Gastroesophageal sphincter (tissue), 3 donors: ENCODE results near the gene PREX1.

Experiments used
- CTCF ChIP-seq, 4 experiments: fragments of 200-600 bp in 2 of 4; fragments of 450-650 bp in 2 of 4; sonication (generic) in 1 of 4; IDR thresholded peaks; one replicate each; pipeline ENCODE4 v1.5.1; 2017 to 2019; ENCODE audit warnings: antibody characterized with exemption in 4 of 4, mild to moderate bottlenecking in 2 of 4, moderate library complexity in 2 of 4
- EP300 ChIP-seq: sonication (generic); formaldehyde crosslinking; IDR thresholded peaks from one replicate; pipeline ENCODE4 v1.6.1; 2017; ENCODE audit warnings: antibody characterized with exemption, mild to moderate bottlenecking

DNA sequence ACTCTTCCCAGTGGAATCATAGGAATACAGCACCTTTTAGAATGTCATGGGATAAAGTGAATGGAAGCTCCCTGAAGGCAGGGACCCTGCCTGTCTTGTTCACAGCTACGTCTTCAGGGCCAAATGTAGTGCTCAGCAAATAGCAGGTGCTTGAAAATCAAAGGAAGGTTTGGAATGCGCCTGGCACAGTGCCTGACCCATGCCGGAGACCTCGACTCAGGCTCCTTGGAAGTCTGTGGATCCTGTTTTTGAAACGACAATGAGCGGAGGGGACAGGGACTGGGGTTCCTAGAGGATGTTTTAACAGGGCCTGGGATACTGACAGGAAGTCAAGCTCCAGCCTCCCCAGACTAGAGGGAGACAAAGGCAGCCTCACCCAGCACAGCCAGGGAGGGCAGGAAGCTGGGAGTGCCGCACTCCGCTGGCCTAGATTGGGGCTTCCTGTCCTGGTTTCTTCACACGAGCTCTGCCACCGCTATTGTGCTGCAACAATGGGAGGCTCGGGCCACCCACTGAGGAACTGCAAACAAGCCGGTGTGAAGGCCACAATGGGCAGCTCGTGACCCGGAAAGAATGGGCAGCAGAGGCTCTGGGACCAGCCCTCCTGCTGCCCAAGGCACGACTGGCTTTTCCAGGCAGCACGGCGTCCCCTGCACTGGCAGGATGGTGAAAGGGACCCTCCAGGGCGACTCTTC lies 76.7 kb downstream of the PREX1 start:
- no peak for TF ChIP-seq CTCF (IDR thresholded peaks at IDR 0.05)
- TF ChIP-seq EP300 = no peak
